Duodenal mucosa (tissue), 2 donors: Measurements from ENCODE around the gene ZC3H7B.

Source experiments
- H3K27ac ChIP-seq: one replicate; pipeline ENCODE4 v1.7.0; 2013; ENCODE audit warnings: low read depth, low read length
- H3K27me3 ChIP-seq, 2 donors: one replicate each; pipeline ENCODE4 v1.7.0; 2013; ENCODE audit warnings: low read length in 2 of 2, control low read depth in 1 of 2; ENCODE audit not compliant: insufficient read depth in 2 of 2, control insufficient read depth in 1 of 2
- H3K36me3 ChIP-seq, 2 donors: one replicate each; pipeline ENCODE4 v1.7.0; 2013; ENCODE audit warnings: low read length in 2 of 2, control low read depth in 1 of 2; ENCODE audit not compliant: insufficient read depth in 2 of 2, control insufficient read depth in 1 of 2
- H3K4me1 ChIP-seq, 2 donors: one replicate each; pipeline ENCODE4 v1.7.0; 2013; ENCODE audit warnings: low read length in 2 of 2, control low read depth in 1 of 2; ENCODE audit not compliant: insufficient read depth in 2 of 2, control insufficient read depth in 1 of 2
- H3K4me3 ChIP-seq, 2 donors: one replicate each; pipeline ENCODE4 v1.7.0; 2013; ENCODE audit warnings: low read length in 2 of 2, low read depth in 1 of 2
- H3K9ac ChIP-seq, 2 donors: one replicate each; pipeline ENCODE4 v1.7.0; 2013; ENCODE audit warnings: low read length in 2 of 2, low read depth in 1 of 2
- H3K9me3 ChIP-seq, 2 donors: one replicate each; pipeline ENCODE4 v1.7.0; 2013; ENCODE audit warnings: low read length in 2 of 2, control low read depth in 1 of 2; ENCODE audit not compliant: control insufficient read depth in 1 of 2

ZC3H7B gene

GRCh38 chr22:41408665-41409064 lies 107.3 kb downstream of the ZC3H7B start:
- no peak overlapping the region for H3K27ac ChIP-seq
- no peaks in the 10 kb centered on the region for H3K36me3 ChIP-seq
- H3K27me3 ChIP-seq, result no peaks in the 10 kb centered on the region
- H3K4me1 ChIP-seq, result peaks cover 12 to 18% of the 10 kb centered on the region in 2 donors
- no peak overlapping the region for H3K9ac ChIP-seq
- no peak overlapping the region for H3K4me3 ChIP-seq
- H3K9me3 ChIP-seq, result no peaks in the 10 kb centered on the region
